ENCODE data around the gene TJP3. TPM values are rescaled to one million over a fixed set of nuclear protein-coding genes. Genes with fewer than 3 reads are reported as not detected.

Gene TJP3
- total RNA-seq, 2 donors from 2014 or later = 1.5 to 8.6 TPM

DNA sequence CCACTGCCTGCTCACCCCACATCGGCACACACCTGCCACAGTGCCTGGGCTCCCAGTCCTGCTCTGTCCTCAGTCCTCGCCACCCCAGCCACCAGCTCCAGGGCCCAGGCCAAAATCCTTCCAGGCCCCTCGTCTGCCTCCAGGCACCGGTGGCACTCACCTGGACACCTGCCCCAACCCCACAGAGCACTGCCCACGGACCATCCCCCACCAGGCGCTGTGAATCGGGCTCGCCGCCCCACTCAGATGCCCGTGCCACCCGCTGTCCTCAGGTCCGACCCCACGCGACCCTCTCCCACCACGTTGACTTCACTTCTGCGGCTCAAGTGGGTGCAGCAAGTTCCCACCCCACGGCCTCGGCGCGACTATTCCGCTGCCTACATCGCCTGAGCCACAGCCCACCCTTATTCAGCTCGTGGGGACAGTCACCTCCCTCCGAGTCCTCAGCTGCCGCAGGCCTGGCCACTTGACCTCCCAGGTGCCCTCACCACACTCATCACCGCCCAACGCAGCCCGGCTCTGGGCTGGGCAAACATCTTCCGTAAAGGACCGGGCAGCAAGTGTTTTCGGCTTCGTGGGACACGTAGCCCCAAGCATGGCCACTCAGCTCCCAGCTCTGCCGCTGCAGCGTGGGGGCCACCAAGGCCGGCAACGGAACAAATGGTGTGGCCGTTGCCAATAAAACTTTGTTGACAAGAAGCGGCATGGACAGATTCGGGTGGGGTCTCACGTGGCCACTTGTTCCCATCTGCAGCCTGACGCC lies 13.6 kb upstream of the TJP3 start:
- H3K9me3 Mint-ChIP-seq = no peaks in the 10 kb centered on the region
- H3K4me1 Mint-ChIP-seq = peaks cover 26% of the 10 kb centered on the region
- H3K27me3 Mint-ChIP-seq = no peaks in the 10 kb centered on the region
- ATAC-seq (replicated peaks) = no peak
- no peak overlapping the region for H3K27ac Mint-ChIP-seq
- peaks cover 6% of the 10 kb centered on the region for H3K36me3 Mint-ChIP-seq (ENCODE audit: low read depth)
- H3K4me3 Mint-ChIP-seq = no peak overlapping the region

GRCh38 chr19:3695124-3695733 lies 13.0 kb upstream of the TJP3 start:
- H3K27me3 Mint-ChIP-seq = no peaks in the 10 kb centered on the region
- ATAC-seq (replicated peaks) = no peak
- H3K9me3 Mint-ChIP-seq = no peaks in the 10 kb centered on the region
- peaks cover 20% of the 10 kb centered on the region for H3K4me1 Mint-ChIP-seq
- H3K27ac Mint-ChIP-seq = no peak overlapping the region
- no peak overlapping the region for H3K4me3 Mint-ChIP-seq
- peaks cover 5% of the 10 kb centered on the region for H3K36me3 Mint-ChIP-seq (ENCODE audit: low read depth)

GRCh38 chr19:3695986-3696659 lies 12.1 kb upstream of the TJP3 start:
- H3K4me1 Mint-ChIP-seq = peaks cover 17% of the 10 kb centered on the region
- H3K27me3 Mint-ChIP-seq = no peaks in the 10 kb centered on the region
- no peak overlapping the region for H3K27ac Mint-ChIP-seq
- no peaks in the 10 kb centered on the region for H3K9me3 Mint-ChIP-seq
- no peak for ATAC-seq (replicated peaks)
- H3K4me3 Mint-ChIP-seq = no peak overlapping the region
- no peaks in the 10 kb centered on the region for H3K36me3 Mint-ChIP-seq (ENCODE audit: low read depth)

GRCh38 chr19:3696660-3696995 lies 11.6 kb upstream of the TJP3 start:
- ATAC-seq (replicated peaks) = no peak
- Mint-ChIP-seq H3K36me3 (ENCODE audit: low read depth) (no peaks in the 10 kb centered on the region), H3K9me3 (no peaks in the 10 kb centered on the region), H3K4me3 (no peak overlapping the region), H3K4me1 (peaks cover 12% of the 10 kb centered on the region), H3K27ac (no peak overlapping the region), H3K27me3 (no peaks in the 10 kb centered on the region)

GRCh38 chr19:3697094-3697493 lies 11.1 kb upstream of the TJP3 start:
- peaks cover 10% of the 10 kb centered on the region for H3K4me1 Mint-ChIP-seq
- no peak for ATAC-seq (replicated peaks)
- no peaks in the 10 kb centered on the region for H3K27me3 Mint-ChIP-seq
- H3K36me3 Mint-ChIP-seq (ENCODE audit: low read depth) = no peaks in the 10 kb centered on the region
- H3K27ac Mint-ChIP-seq = no peak overlapping the region
- H3K9me3 Mint-ChIP-seq = no peaks in the 10 kb centered on the region
- no peak overlapping the region for H3K4me3 Mint-ChIP-seq

DNA sequence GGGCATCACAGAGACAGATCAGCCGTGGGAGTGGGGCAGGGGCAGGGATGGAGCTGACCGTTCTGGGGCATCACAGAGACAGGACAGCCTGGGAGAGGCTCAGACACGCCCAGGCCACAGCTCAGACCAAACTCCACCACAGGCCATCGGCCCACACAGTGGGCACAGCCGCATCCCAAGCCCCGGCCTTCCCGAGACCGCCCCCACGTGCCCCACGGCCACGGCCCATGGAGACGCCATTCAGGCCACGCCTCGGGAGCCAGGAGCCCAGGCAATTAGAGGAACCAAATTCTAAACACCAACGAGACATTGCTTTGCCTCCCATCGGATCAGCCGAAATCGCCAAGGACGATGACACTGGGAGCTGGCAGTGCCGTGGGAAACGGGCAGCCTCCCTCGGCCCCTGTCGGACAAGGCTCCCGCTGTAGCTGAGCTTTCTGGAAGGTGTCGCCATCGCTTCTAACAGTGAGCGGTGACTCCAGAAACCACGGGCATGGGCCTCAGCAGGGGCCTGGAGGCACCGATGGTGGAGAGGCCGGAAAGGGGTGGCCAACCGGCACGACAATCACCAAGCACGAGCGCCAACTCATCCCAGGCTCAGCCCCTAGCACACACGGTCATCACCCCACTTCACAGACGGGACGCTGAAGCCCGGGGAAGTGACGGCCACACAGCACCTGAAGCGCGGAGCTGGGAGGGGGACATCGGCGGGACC lies 10.4 kb upstream of the TJP3 start:
- peaks cover 7% of the 10 kb centered on the region for H3K4me1 Mint-ChIP-seq
- H3K4me3 Mint-ChIP-seq = peak overlapping the region; percentile 93

GRCh38 chr19:3698386-3698950 lies 9.7 kb upstream of the TJP3 start:
- no peak for ATAC-seq (replicated peaks)
- H3K27me3 Mint-ChIP-seq = no peaks in the 10 kb centered on the region
- H3K9me3 Mint-ChIP-seq = no peaks in the 10 kb centered on the region
- no peak overlapping the region for H3K27ac Mint-ChIP-seq
- H3K4me1 Mint-ChIP-seq = peaks cover 4% of the 10 kb centered on the region
- peak overlapping the region; percentile 93 for H3K4me3 Mint-ChIP-seq
- H3K36me3 Mint-ChIP-seq (ENCODE audit: low read depth) = no peaks in the 10 kb centered on the region

More for the DNA sequence above, 10.4 kb upstream of the TJP3 start:
- Mint-ChIP-seq H3K27me3 (no peaks in the 10 kb centered on the region), H3K9me3 (no peaks in the 10 kb centered on the region), H3K36me3 (ENCODE audit: low read depth) (no peaks in the 10 kb centered on the region), H3K27ac (no peak overlapping the region)
- ATAC-seq (replicated peaks) = no peak

DNA sequence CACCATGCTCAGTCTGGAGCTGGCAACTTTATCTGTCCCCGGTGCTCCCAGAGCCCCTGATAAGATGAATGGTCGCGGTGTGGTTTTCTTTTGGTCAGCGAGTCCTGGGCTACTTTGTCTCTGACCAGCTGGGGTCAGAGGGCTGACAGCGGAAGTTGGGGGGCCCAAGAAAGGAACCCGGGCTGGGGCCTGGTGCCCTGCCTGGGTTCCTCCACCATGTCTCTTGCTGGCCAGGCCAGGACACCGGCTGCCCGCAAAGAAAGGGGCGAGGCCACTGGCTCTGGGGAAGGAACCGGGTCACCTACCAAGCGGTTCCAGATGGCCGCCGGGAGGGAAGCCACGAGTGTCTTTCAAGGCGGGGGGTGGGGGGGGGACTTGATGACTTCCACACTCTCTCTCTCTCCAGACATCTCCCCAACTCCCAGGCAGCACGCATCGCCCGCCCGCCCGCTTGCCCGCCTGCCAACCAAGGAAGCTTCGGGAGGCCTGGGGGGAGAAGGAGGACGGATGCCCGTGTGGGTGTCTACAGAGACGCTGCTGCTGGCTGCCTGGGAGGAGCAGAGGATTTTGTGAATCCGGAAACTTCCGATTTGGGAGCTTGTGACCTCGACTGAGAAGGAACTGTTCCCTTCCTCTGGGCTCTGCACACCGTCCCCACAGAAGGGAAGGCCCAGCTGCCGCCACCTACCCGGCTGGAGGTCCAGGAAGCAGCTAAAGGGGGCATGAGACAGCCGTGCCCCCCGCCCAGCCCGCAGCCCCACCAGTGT lies 9.0 kb upstream of the TJP3 start:
- ATAC-seq (replicated peaks) = peak; percentile 14
- H3K36me3 Mint-ChIP-seq (ENCODE audit: low read depth) = no peaks in the 10 kb centered on the region
- H3K27ac Mint-ChIP-seq = peak overlapping the region; percentile 89
- H3K4me1 Mint-ChIP-seq = peaks cover 4% of the 10 kb centered on the region
- H3K4me3 Mint-ChIP-seq = peak overlapping the region; percentile 93
- no peaks in the 10 kb centered on the region for H3K9me3 Mint-ChIP-seq
- H3K27me3 Mint-ChIP-seq = no peaks in the 10 kb centered on the region

GRCh38 chr19:3699741-3700241 lies 8.4 kb upstream of the TJP3 start:
- peak; percentile 5 for ATAC-seq (replicated peaks)
- peak overlapping the region; percentile 93 for H3K4me3 Mint-ChIP-seq
- H3K27ac Mint-ChIP-seq = peak overlapping the region; percentile 89
- H3K4me1 Mint-ChIP-seq = peaks cover 4% of the 10 kb centered on the region
- H3K9me3 Mint-ChIP-seq = no peaks in the 10 kb centered on the region
- no peaks in the 10 kb centered on the region for H3K36me3 Mint-ChIP-seq (ENCODE audit: low read depth)
- no peaks in the 10 kb centered on the region for H3K27me3 Mint-ChIP-seq

DNA sequence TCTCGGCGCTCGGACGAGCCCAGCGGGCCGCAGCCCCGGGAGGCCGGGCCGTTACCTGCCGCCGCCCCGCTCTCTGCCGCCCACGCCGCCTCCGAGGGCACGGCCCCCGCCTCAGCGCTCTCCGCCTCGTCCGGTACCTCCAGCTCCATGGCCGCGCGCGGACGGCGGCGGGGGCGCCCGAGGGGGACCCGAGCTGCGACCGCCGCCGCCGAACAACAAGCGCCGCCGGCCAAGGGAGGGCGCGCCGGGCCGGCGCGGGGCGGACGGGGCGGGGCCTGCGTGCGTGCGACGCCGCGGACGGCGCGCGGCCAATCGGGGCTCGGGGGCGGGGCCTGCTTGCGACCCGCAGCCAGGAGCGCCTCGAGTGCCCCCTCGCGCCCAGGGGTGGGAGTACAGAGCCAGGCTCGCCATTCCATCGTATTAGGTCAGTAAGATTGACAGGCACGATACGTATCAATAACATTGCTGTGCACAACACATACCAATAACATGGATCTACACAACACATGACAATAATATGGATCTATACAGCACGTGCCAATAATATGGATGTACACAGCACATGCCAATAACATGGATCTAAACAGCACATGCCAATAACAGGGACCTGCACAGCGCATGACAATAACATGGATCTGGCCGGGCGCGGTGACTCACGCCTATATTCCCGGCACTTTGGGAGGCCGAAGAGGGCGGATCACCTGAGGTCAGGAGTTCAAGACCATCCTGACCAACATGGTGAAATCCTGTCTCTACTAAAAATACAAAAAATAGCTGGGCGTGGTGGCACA lies 7.7 kb upstream of the TJP3 start, which contains the start of gene PIP5K1C:
PIP5K1C (minus strand) TSS at position 227 of the 791 bp plus-strand sequence; CDS start at position 149, 78 bp downstream.
- H3K27me3 Mint-ChIP-seq = no peaks in the 10 kb centered on the region
- ATAC-seq (replicated peaks) = peak; percentile 97
- H3K27ac Mint-ChIP-seq = peak within 1 kb of the TSS; percentile 89
- no peaks in the 10 kb centered on the region for H3K9me3 Mint-ChIP-seq
- peak within 1 kb of the TSS; percentile 93 for H3K4me3 Mint-ChIP-seq
- H3K4me1 Mint-ChIP-seq = peaks cover 4% of the 10 kb centered on the region
- no peaks in the 10 kb centered on the region for H3K36me3 Mint-ChIP-seq (ENCODE audit: low read depth)

DNA sequence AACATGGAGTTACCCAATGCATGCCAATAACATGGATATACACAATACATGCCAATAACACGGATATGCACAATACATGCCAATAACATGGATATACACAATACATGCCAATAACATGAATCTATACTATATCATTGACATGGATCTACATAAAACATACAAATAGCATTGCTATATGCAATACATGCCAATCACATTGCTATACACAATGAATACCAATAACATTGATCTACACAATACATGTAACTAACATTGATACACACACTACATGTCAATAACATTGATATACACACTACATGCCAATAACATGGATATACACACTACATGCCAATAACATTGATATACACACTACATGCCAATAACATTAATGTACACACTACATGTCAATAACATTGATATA lies 7.0 kb upstream of the TJP3 start:
- no peaks in the 10 kb centered on the region for H3K9me3 Mint-ChIP-seq
- ATAC-seq (replicated peaks) = no peak
- peak overlapping the region; percentile 69 for H3K4me3 Mint-ChIP-seq
- H3K27me3 Mint-ChIP-seq = no peaks in the 10 kb centered on the region
- peaks cover 4% of the 10 kb centered on the region for H3K4me1 Mint-ChIP-seq
- no peaks in the 10 kb centered on the region for H3K36me3 Mint-ChIP-seq (ENCODE audit: low read depth)
- H3K27ac Mint-ChIP-seq = no peak overlapping the region

DNA sequence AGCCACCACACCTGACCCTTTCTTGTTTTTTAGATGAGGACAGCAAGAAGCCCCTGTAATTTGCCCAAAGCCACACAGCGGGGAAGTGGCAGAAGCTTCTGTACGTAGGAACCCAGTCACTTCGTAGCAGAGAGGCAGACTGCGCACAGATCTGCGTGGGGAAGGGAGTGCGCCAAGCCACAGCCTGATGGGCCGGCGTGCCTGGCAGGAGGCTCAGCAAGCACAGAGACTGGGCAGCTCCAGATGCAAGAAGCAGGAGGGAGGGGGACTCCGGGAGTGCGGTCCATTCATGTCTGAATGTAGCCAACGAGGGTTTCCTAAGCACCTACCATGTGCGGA lies 347 bp upstream of the TJP3 start:
- H3K4me1 Mint-ChIP-seq = no peaks in the 10 kb centered on the region
- H3K4me3 Mint-ChIP-seq = no peak overlapping the region
- no peaks in the 10 kb centered on the region for H3K36me3 Mint-ChIP-seq (ENCODE audit: low read depth)
- no peaks in the 10 kb centered on the region for H3K9me3 Mint-ChIP-seq
- no peak overlapping the region for H3K27ac Mint-ChIP-seq
- no peaks in the 10 kb centered on the region for H3K27me3 Mint-ChIP-seq
- no peak for ATAC-seq (replicated peaks)

DNA sequence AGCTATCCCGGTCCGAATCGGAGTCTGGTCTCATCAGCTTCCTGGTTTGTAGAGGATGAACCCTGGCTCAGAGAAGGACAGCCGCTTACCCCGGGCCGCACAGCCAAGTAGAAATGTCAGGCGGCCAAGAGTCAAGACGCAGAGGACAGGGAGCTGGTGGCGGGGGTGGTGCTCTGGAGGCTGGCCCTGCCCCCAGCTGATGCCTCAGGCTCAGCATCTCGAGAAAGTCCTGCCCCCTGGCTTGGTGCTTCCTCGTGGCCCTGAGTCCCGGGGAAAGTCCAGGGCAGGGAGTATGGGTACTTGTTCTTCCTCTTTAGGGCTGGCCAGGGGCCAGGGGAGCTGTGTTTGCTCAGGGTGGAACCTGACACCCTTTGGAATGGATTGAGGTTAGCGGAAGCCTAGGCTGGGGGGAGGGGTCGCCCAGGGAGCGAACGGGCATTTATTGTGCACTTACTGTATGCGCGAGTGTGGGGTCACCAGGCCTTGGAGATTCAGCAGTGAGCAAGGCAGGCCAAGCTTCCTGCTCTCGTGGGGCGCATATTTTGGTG lies 2.2 kb downstream of the TJP3 start:
- Mint-ChIP-seq H3K27me3 (no peaks in the 10 kb centered on the region), H3K36me3 (ENCODE audit: low read depth) (no peaks in the 10 kb centered on the region), H3K27ac (no peak overlapping the region), H3K9me3 (no peaks in the 10 kb centered on the region), H3K4me3 (no peak overlapping the region), H3K4me1 (no peaks in the 10 kb centered on the region)
- ATAC-seq (replicated peaks) = no peak
